SK-N-MC (cell line): ENCODE data around the gene RTL10.

Experiments used
- DNase-seq: peaks from one replicate; pipeline ENCODE4 v3.0.0-alpha.2; 2011; ENCODE audit warnings: low read depth, low spot score
- H3K27ac ChIP-seq: fragments of 200-600 bp; sonication (generic); 2 replicates; pipeline ENCODE4 v1.5.1; 2016; ENCODE audit warnings: mixed run types
- H3K36me3 ChIP-seq: fragments of 200-600 bp; sonication (generic); 2 replicates; pipeline ENCODE4 v1.6.1; 2017; ENCODE audit warnings: antibody characterized with exemption, low read length, mixed read lengths; ENCODE audit not compliant: insufficient read depth
- H3K4me3 ChIP-seq: fragments of 200-600 bp; sonication (generic); 2 replicates; pipeline ENCODE4 v1.5.1; 2016
- H3K9ac ChIP-seq: fragments of 200-600 bp; sonication (generic); 2 replicates; pipeline ENCODE4 v1.8.0; 2017; ENCODE audit warnings: mixed run types, mixed read lengths; ENCODE audit not compliant: insufficient read length
- H3K9me3 ChIP-seq: fragments of 200-600 bp; sonication (generic); 2 replicates; pipeline ENCODE4 v1.6.1; 2017; ENCODE audit warnings: low read depth, mild to moderate bottlenecking, antibody characterized with exemption, low read length, moderate library complexity, mixed read lengths
- EZH2 ChIP-seq: fragments of 200-600 bp; sonication (generic); IDR thresholded peaks from one replicate; pipeline ENCODE4 v1.6.1; 2017; ENCODE audit warnings: antibody characterized with exemption
- FOXP2 ChIP-seq: optimal IDR thresholded peaks from 2 replicates; pipeline ENCODE3; 2011; ENCODE audit warnings: mild to moderate bottlenecking, moderate library complexity; ENCODE audit not compliant: insufficient read depth; ENCODE audit errors: extremely low read length, control extremely low read depth
- POLR2AphosphoS5 ChIP-seq: IDR thresholded peaks from 2 replicates; pipeline ENCODE4 v1.6.1; 2012; ENCODE audit warnings: mild to moderate bottlenecking, low read depth, low read length, borderline replicate concordance

RTL10 gene, protein sequence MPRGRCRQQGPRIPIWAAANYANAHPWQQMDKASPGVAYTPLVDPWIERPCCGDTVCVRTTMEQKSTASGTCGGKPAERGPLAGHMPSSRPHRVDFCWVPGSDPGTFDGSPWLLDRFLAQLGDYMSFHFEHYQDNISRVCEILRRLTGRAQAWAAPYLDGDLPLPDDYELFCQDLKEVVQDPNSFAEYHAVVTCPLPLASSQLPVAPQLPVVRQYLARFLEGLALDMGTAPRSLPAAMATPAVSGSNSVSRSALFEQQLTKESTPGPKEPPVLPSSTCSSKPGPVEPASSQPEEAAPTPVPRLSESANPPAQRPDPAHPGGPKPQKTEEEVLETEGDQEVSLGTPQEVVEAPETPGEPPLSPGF

DNA sequence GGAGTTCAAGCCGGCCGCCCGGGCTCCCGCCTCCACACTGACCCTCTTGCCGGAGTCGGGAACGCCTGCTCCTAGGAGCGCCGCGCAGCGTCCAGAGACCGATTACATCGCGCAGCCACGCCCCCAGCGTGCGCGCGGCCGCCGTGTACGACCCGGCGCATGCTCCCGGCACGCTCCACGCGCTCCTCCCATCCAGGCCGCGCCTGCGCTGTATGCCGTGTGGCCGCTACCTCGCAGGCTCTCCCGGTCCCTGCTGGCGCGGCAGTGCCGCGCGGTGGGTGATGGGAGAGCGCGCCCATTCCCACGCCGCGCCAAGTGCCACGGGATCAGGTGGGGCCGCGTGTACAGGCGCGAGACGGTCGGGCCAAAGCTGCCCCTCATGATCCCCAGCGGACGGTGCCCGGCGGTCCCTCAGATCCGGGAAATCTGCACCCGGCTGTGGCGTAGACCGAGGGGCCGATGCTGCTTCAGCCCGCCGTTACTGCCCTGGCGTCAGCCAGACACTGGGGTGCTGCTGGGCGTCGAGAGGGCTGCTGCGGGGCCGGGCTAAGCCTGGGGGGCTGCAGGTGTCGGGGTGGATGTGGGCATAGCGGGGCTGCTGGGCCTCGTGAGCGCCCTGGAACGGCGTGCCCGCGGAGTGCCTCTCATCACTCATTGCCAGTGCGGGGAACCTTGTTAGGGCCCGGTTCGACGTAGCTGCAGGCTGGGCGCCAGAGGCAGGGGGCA, at the start of gene RTL10, which contains the start of gene GNB1L:
TSS of gene RTL10 (minus strand) at position 97 of the 726 bp plus-strand sequence. CDS start 2,613 bp downstream, outside the sequence.
TSS of gene GNB1L (minus strand) at position 97 of the 726 bp plus-strand sequence. CDS start 33,519 bp downstream, outside the sequence.
- Histone ChIP-seq H3K36me3 (peaks cover 29% of the 10 kb centered on the region), H3K9ac (peak within 1 kb of the TSS; percentile 94), H3K9me3 (no peaks in the 10 kb centered on the region), H3K4me3 (peak within 1 kb of the TSS; percentile 94), H3K27ac (peak within 1 kb of the TSS; percentile 85)
- TF ChIP-seq FOXP2 (peak; percentile 81), POLR2AphosphoS5 (peak; percentile 98), EZH2 (no peak)
- DNase-seq = peak; percentile 60

- H3K9ac ChIP-seq = peak overlapping the region; percentile 8
- DNase-seq = no peak
- TF ChIP-seq FOXP2 = no peak
- H3K4me3 ChIP-seq = no peak overlapping the region
- H3K36me3 ChIP-seq = no peaks in the 10 kb centered on the region
- no peaks in the 10 kb centered on the region for H3K9me3 ChIP-seq
- H3K27ac ChIP-seq = peak overlapping the region; percentile 57; the same call in 1 of the 2 replicates
Observed at GRCh38 chr22:19904174-19904856, 49.6 kb upstream of the RTL10 start.

- Histone ChIP-seq H3K4me3 (no peak overlapping the region), H3K36me3 (no peaks in the 10 kb centered on the region), H3K9ac (no peak overlapping the region), H3K27ac (no peak overlapping the region), H3K9me3 (no peaks in the 10 kb centered on the region)
- no peak for TF ChIP-seq POLR2AphosphoS5
- TF ChIP-seq EZH2 = no peak
- no peak for TF ChIP-seq FOXP2
- no peak for DNase-seq
Observed at GRCh38 chr22:19903513-19903912, 48.8 kb upstream of the RTL10 start.

- TF ChIP-seq EZH2 (no peak), POLR2AphosphoS5 (no peak), FOXP2 (no peak)
- H3K9me3 ChIP-seq = no peaks in the 10 kb centered on the region
Observed at GRCh38 chr22:19903031-19903430, 48.4 kb upstream of the RTL10 start.

DNA sequence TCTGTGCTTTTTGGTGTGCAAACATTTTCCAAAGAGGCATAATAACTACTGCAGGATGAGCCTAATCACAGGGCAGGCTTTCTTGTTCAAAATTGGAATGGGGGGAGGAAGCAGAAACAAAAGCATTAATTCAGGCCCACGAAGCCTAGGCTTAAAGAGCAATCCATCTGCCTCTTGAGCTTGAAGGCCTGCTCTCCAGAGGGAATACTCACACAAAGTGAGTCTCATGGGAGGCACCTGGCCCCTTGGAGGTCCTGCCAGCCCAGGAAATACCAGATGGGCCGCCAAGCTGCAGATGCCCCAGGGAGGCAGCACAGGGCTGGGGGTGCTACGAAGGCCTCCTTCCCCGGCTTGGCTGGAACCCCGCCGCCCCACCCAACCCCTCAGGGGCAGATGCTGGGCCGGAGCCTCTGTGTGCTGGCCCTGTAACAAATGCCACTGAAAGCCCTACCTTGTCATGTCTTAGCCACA, 47.6 kb upstream of the RTL10 start:
- H3K4me3 ChIP-seq = no peak overlapping the region
- TF ChIP-seq EZH2 (no peak), FOXP2 (no peak), POLR2AphosphoS5 (no peak)
- no peaks in the 10 kb centered on the region for H3K36me3 ChIP-seq
- no peak for DNase-seq
- no peak overlapping the region for H3K9ac ChIP-seq
- H3K9me3 ChIP-seq = no peaks in the 10 kb centered on the region
- H3K27ac ChIP-seq = no peak overlapping the region

More at GRCh38 chr22:19903031-19903430, 48.4 kb upstream of the RTL10 start:
- Histone ChIP-seq H3K27ac (no peak overlapping the region), H3K4me3 (no peak overlapping the region), H3K36me3 (no peaks in the 10 kb centered on the region), H3K9ac (no peak overlapping the region)
- no peak for DNase-seq

- Histone ChIP-seq H3K9ac (no peak overlapping the region), H3K9me3 (no peaks in the 10 kb centered on the region)
- TF ChIP-seq EZH2 (no peak), FOXP2 (no peak), POLR2AphosphoS5 (no peak)
Observed at GRCh38 chr22:19901577-19902244, 47.0 kb upstream of the RTL10 start.

GRCh38 chr22:19900707-19901436, 46.2 kb upstream of the RTL10 start:
- Histone ChIP-seq H3K9ac (no peak overlapping the region), H3K36me3 (no peaks in the 10 kb centered on the region), H3K4me3 (no peak overlapping the region), H3K9me3 (no peaks in the 10 kb centered on the region), H3K27ac (no peak overlapping the region)
- no peak for DNase-seq
- TF ChIP-seq FOXP2 (no peak), POLR2AphosphoS5 (no peak), EZH2 (no peak)

More at GRCh38 chr22:19901577-19902244, 47.0 kb upstream of the RTL10 start:
- Histone ChIP-seq H3K36me3 (no peaks in the 10 kb centered on the region), H3K27ac (no peak overlapping the region), H3K4me3 (no peak overlapping the region)
- DNase-seq = no peak
